Superior temporal gyrus (tissue), 1 donor: ENCODE measurements around the gene RAD51B.
"Not testable (repeated sequence)": the region's sequence is repeated elsewhere in the genome, so short reads cannot be mapped to it uniquely, and the experiment has no call there.

Experiments
- DNase-seq: peaks from one replicate; pipeline ENCODE4 v3.0.0-alpha.2; 2016; ENCODE audit errors: extremely low spot score

Gene RAD51B

DNA sequence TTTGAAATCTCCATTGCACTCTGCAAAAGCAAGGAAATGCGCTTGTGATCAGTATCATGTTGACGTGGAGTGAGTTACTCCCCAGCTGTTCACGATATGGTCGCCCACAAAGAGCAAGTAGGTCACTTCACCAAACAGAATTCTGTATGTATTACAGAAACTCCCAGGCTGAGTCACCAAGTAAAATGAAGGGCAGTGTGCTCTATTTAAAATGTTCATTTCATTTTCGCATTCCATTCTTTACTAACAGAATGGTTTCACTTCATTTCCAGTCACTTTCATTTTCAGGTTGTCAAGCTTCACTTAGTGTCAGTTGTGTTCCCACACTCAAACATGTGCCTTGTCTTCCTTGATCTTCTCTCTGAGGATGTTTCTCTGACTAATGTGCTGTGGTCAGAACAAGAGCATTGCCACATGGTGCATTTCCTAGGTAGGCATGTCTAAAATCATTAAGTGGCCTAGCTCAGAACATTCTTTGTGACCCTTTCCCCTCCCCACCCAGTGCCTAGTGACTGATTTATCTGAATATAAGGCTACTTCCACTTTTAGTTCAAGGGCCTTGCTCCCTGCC lies 391.2 kb downstream of the RAD51B start:
- peak; percentile 33 for DNase-seq

DNA sequence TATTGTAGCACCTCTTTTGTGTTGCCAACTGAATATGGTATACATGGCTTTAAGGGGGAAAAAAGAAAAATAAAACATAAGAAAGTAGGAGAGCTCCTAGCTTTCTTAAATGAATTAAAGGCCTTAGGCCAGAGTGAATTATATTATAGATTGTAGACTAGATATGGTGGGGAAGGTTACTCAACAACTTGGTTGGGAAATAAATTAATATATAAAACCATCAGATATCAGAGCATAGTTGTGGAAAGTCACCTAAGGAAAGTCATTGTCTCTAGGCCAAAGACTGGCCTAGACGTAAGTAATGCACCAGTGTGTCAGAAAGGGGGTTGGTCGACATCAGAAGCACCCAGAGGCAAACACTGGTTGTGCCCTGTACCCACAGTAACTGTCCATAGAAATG lies 391.8 kb downstream of the RAD51B start:
- no peak for DNase-seq

DNA sequence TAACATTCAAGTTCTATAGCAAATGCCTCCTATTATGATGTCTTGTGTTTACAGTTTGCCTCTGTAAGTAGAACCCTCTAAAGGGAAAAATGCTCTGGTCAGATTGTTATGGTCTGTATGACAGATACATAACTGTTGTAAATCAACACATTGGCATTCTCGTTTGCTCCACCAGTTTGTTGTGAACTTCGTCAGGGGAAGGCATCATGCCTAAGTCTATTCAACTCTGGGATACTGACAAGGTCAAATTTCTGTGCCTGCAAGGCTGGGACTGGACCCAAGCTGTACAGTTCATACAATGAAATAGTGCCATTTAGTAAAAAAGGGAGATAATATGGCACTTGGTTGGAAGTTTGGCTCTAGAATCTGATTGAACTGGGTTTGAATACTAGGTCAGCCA lies 392.3 kb downstream of the RAD51B start:
- no peak for DNase-seq

DNA sequence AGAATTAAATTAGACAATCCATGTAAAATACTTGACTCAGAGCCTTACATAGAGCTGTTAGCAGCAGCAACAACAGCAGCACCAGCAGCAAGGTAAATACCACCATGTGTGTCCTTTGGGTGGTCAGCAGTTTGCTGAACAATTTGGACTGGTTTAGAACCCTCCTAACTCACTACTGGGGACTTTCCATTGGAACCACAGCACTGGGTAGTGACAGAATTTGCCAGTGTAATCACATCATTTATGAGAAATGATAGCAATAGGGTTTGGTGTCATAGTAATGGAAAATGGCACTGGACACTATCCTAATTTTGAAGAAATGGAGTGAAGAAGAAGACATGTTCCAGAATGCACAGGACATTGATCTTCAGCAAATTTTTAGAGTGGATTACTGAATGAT lies 392.8 kb downstream of the RAD51B start:
- no peak for DNase-seq

DNA sequence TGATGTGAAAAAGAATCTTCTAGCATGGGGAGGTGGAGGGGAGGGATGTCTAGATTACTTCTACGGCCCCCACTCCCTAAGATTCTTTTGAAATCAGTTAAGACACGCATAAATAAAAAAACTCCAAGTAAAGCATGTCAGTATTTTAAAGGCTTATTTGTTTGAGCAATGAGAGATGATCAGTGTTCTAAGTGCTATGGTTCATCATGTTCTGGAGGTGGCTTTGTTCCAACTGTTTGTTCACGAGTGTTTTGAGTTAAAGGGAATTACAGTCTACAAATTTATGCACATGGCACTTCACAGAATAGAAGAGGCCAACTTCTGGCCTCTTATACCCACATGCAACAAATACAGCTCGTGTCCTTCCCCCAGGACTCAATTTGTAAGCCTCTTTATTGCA lies 394.9 kb downstream of the RAD51B start:
- no peak for DNase-seq

DNA sequence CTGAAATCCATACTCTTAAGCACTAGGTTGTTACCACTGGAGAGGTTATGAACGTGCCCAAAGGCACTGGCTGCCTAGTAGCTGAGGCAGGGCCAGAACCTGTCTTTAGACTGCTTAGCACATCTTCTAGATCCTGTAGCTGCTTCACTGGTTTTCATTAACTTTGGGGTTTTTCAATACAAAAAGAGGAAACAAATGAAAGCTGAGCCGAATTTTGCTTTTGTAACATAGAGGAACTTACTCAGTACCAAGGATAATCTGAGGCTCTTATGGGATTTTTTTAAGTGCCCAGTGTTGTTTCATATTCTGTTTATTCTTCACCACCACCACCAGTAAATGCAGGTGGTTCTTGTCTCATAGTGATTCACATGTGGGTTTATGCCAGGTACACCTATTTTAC lies 396.1 kb downstream of the RAD51B start:
- DNase-seq, result no peak

DNA sequence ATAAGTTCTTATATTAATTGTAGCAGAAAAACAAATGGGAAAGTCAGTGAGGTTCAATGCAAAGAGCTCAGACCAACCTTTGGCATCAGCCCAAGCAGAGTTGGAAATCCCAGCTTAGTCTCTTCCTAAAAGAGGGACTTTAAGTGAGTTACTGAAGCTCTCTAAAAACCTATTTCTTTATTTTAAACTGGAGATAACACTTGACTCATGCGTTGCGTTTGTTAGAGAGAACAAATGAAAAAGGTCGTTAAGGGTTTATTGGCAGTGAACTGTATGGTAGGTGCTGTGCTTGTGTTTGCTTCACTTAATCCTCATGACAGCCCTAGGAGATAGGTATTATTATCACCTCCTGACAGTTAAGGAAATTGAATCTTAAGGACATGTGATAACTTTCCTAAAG lies 396.5 kb downstream of the RAD51B start:
- DNase-seq, result no peak

DNA sequence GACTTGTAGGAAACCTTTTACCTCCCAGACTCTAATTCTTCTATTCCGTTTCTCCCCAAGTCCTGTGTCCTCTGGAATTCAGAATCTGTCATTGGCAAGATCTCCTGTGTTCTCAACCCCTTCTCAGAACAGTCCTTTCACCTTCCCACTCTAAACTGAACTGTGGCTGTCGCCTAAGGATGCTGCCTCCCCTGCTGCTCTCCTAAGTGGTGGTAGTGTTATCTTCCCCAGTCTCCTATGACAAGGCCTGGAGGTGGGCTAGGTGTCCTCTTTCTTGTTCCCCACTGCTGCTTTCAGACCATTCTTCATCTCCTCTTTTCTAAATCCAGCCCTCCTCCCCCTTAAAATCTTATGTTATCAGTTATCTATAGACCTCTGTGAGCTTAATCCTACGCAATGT lies 397.4 kb downstream of the RAD51B start:
- DNase-seq, result no peak

DNA sequence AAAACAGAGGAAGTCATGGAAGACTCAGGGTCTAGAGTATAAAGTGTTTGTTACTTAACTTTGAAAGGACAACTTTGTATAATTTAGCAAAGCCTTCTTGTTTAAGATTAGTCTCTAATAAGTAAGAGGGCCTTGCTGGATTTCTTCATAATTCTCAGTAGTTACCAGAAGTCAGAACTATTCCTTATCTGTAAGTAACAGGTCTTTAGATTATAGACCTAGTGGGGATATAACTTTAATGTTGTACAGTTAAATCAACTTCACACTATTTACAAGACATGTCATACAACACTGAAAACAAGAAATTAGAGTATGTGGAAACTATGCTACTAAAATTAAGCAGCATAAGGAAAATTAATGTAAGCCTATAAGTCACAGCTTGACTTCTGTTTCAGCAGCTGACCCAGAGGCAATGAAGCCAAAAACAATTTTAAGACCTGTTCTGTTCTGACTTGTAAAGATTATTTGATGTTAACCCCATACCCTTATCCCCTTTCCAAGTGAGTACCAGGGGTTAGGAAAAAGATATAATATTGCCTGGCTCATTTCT lies 398.3 kb downstream of the RAD51B start:
- DNase-seq, result no peak

DNA sequence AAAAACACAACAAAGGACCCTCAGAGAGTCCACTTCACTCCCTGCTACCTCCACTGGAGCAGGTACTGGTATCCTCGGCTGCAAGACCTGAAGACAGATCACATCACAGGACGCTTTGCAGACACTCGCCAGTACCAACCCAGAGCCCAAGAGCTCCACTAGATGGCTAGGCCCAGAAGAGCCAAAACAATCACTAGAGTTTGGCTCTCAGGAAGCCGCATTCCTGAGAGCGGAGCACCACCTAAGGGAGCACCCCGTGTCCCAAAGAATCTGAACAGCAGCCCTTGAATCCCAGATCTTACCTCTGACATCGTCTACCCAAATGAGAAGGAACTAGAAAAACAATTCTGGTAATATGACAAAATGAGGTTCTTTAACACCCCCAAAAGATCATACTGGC lies 399.8 kb downstream of the RAD51B start:
- DNase-seq, result no peak

DNA sequence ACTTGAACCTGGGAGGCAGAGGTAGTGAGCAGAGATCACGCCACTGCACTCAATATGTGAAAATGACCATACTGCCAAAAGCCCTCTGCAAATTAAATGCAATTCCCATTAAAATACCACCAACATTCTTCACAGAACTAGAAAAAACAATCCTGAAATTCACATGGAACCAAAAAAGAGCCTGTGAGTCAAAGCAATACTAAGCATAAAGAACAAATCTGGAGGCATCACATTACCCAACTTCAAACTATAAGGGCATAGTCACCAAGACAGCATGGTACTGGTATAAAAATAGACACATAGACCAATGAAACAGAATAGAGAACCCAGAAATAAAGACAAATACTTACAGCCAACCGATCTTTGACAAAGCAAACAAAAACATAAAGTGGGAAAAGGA lies 401.5 kb downstream of the RAD51B start:
- DNase-seq, result not testable (repeated sequence)

DNA sequence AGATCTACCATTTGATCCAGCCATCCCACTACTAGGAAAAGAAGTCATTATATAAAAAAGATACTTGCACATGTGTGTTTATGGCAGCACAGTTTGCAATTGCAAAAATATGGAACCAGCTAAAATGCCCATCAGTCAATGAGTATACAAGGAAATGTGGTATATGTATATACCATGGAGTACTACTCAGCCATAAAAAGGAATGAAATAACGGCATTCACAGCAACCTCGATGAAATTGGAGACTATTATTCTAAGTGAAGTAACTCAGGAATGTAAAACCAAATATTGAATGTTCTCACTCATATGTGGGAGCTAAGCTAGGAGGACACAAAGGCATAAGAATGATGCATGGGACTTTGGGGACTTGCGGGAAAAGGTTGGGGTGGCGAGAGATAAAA lies 402.6 kb downstream of the RAD51B start:
- no peak for DNase-seq

DNA sequence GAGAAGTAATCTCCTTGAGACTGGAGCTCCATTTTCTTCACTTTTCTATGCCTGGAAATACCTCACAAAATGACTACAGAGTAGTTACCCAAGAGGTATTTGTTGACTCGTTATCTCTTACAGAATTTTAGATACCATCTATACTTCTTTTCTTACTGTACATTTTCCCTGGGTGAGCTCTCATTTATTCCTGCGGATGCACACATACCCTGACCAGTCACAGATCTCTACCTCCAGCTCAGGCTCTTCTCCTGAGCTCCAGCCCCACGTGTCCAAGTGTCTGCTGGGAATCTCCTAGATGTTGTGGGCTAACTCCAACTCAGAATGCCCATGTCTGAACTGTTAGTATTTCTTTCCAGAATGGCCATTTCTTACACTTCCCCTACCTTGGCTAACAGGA lies 403.1 kb downstream of the RAD51B start:
- no peak for DNase-seq

DNA sequence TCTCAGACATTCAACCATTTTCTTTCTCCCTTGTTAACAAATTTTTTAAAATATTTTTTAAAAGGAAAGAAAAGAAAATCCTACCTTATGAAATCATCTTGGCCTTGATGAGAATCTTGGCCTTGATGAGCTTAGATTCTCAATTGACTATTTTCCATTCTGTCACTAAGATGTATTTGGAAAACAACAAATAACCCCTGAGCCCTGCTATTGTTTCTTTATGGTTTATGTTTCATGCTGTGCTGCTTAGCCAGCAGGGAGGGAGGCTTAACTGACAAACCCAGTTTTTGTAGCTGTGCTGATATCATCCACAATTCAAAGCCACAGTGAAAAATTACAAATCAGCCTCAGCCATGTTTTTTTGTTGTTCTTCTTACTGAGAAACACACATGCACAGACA lies 404.1 kb downstream of the RAD51B start:
- no peak for DNase-seq

DNA sequence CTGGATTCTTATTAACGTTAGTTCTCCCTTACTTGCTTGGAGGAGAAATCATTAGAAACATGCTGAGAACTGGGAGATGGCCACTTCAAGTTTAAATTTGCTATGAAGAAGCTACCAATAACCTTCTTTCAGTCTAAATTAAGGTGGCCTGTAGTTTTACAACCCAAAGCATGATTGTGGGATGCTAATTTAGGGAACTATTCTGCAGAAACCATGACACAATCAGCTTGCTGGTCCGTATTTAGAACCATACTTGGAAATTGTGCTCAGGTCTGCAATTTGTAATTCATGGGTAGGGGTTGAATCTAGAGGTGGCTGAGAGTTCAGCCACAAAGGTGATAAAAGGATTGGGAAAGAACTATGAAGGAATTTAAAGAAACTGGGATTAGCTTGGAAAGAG lies 405.7 kb downstream of the RAD51B start:
- DNase-seq, result no peak

DNA sequence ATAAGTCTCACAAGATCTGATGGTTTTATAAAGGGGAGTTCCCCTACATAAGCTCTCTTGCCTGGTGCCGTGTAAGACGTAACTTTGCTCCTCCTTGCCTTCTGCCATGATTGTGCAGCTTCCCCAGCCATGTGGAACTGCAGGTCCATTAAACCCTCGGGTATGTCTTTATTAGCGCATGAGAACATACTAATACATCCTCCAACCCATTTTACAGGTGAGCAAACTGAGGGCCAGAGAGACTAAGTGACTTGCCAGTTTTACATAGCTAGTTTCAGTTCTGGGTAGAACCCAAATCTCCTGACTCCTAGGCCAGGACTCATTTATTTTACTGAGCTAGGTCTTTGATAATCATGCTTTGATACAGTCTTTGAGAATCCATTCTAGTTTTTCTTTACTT lies 406.9 kb downstream of the RAD51B start:
- DNase-seq, result no peak

DNA sequence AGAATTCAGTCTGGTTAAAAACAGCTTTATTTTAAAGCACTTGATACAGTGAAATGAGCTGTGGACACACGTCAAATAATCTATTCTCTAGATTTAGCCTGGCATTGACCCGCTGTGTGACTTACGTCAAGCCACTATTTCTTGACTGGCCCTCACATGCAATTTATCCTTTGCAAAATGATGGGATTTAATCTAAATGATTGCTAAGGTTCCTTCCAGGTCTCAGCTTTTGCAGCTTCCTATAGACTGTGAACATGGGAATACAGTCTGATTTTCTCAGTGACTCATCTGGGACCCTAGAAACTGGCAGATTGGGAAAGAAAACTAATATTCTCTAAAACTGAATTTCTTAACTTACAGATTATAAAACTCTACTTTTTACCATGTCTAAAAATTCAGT lies 409.1 kb downstream of the RAD51B start:
- no peak for DNase-seq

DNA sequence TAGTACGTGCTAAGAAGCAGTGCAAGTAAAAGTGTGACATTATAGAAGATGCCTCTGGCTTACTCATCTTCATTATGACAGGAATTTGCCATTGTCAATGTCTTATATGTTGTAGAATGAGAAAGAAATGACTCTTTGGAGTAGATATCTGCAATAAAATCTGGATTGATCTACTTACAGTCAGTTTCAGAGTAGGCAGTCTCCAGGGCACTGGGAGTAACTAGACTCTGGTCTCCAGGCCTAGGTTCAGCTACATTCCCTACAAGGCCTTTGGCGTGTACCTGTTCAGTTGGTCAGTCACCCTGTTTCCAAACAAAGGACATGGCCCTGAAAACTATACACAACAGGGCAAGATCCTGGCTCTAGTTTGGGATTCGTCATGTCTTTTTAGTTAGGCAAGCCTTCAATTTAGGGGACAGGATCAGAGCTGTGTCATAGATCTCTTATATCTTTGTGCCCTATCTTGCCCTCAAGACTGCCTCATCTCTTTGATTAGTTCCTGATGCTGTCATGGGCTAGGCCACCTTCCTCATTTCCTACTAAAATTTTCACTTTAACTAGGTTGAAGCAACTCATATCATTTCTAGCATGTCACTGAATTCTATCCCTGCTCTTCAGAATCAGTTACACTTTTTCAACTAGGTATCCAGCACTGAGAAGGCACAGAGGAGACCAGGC lies 410.0 kb downstream of the RAD51B start:
- DNase-seq, result no peak

DNA sequence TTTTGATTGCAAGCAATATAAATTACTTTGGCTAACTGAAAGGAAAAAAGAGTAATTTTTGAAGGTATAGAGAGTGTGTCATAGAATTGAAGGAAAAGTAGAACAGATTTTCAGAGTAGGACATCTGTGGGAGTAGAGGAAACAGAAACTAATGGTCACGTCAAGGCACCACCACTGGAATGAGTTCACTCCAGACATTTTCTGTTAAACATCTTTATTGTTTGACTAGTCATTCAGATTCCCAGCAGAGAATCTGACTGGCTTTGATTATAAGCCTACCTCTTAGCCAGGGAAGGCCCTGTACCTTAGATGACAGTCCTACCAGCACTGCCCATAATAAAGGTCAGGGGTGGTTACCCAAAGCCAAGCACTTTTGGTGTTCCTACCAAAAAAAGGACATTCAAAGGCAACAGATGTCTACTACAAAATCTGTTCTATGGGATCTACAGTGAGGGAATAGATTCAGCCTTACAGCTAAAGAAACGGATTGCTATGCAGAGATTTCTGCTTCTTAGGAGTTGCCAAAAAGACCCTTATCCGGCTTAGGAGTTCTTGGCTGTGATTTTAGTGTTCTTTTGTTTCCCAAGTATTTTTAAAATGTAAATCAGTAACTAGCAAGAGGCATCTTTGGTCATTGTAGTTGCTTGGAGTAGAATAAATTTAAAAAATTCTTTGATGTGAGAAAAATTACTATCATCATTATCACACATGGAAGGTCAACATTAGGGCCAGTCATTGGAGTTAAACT lies 410.8 kb downstream of the RAD51B start:
- no peak for DNase-seq

DNA sequence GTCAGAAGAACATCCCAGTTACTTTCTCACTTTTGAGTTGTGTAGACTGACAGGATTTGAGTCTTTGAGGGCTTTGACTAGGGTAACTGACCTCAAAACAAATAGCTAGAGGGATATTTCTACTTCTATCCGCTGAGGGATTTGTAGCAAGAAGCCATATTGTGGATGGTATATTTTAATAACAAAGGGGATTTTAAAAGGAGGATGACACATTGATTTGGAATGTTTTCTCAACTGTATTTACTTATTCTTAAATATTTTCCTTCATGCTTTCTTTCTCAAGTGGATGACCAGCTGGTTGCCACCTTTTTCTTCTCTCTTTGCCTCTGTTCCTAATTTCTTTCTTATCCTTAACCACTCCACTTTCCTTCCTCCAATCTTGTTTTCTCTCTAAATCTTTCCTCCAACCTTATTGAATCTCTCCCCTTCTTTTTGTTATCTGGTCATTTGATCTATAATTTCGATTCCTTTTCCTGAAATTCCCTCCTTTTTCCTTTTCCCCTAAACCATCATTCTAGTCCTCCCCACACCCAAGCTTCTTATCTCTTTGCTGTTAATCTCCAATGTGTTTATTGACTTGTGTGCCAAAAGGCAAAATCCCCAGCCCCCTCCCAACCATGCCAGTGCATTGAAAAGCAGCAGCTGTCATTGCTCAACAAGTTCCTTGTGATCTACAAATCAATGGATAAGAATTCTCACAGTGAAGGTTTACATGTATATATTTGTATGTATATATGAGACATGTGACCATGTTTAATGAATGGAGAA lies 411.6 kb downstream of the RAD51B start:
- no peak for DNase-seq

DNA sequence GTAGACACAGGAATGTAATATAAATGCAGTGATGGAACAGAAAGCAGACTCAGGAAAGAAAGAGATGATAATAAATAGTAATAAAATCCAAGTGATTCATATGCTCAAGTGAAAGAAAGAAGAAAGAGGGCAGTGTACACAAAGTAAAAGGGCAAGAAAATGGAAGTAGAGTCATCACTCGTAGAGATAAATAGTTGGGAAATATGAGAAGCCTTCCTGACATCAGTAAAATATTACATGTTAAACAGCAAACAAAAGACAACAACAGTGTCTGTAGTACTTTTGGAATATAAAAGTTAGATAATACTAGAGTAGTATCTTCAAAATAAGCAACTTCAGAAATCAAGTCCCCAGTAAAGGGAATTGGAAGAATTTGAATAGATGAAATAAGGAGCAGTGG lies 412.3 kb downstream of the RAD51B start:
- DNase-seq, result no peak

DNA sequence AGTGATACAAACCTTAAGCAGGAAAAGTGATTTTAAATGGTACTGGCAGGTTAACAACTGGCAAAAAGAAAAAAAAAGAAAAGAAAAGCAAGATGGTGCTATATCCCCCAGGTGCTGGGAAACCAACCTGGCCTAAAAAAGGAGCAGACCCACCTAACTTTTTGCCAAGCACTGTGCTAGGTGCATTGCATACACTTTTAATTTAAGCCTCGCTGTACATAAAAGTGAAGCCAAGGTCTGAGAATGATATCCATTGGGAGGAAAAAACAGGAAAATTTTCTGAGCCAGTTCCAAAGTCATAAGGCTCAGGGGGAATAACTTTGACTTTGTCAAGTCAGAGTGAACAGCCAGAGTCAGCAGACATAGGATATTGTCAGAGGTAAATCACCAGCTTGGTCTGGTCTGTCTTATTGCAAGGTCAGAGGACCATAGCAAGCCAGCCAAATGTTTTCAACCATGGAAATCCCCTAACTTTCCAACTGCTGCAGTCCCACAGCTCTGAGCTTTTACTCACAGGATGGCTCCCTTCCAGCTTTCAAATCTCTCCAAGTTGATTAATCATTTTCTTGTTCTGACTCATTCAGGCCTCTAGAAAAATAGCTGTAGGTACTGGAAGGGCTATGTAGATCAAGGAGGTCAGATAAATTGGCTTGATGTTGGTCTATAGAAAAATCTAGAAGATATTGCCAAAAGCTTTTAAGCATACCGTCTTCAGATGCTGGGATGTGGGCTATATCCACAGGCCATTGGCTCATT lies 412.9 kb downstream of the RAD51B start:
- no peak for DNase-seq
